Stimulated activated CD4-positive, alpha-beta T cell treated with anti-CD3 and anti-CD28 coated beads, Interleukin-1b, Interleukin-23, amount 100 ng/mL, for 48 hours (primary cell): Measurements from ENCODE around the gene GDPGP1.

Experiments used
- DNase-seq: peaks from one replicate; pipeline ENCODE4 v3.0.0-alpha.2; 2020

GDPGP1 gene

DNA sequence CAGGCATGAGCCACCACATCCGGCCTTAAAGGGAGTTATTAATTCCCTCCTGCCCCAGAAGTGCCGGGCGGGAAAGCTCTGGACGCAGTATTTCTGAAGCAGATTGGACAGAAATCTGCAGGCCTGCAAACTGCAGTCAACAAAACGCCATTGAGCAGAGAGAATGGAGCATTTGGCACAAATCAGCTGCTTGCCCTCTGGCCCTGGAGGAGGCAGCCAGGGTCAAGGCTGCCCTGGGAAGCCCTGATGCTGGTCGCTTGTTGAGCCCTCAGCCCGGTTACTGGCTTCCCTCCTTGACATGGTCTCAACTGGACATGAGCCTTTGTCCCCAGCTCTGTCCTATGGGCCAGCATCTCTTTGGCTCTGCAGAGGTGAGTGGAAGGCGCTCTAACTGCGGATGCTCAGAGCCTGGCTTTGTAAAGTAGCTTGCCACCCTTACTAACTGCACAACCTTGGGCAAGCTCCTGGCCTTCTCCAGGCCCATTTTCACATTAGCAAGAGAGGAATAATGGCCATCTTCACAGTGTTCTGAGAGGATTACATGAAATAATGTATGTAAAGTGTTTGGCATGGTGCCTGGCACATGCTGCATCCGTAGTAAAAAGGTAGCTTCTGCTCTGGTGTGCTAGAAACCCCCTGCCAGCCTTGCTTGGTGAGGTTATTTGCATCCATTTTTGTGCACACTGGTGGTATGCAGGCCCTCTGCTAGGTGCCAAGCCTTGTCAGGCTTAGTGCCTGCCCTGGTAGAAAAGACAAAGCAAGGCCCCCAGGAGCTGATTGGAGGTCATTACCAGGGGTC, 28.8 kb upstream of the GDPGP1 start:
- DNase-seq, result no peak

DNA sequence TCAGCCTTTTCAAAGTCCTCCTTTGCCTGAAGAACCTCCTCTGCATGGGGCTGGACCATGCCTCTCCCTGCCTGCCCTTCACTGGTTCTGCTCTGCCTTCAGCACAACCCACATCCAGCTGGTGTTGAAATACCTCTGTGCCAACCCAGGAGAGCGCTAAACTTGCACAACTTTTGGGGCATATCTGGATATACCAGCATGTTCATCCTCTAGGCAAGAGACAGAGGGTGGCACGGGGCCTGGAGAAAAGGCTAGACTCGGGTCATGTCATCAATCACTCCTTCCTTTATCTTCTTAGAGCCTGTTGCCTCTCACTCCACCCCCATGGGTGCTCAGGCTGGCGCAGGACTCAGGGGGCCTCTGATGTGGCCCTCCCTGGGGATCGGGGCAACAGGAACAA, 28.1 kb upstream of the GDPGP1 start:
- DNase-seq, result no peak

DNA sequence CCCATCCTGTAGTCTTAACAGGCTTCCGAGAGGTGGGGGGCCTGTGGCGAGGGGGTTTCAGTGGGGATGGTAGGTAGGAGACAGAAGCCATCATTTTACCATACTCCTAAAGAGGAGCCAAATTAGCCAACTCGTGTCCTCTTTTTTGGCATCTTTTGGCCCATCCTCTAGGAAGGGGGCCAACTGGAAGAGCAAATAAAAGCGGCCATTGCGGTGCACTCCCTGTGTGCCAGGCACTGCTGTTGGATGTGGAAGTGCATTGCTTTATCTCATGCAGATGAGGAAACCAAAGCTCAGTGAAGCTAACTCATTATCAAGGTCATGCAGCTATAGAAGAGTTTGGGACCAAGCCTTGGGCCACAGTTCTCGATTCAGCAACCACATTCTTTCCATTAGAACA, 26.8 kb upstream of the GDPGP1 start:
- DNase-seq, result no peak

DNA sequence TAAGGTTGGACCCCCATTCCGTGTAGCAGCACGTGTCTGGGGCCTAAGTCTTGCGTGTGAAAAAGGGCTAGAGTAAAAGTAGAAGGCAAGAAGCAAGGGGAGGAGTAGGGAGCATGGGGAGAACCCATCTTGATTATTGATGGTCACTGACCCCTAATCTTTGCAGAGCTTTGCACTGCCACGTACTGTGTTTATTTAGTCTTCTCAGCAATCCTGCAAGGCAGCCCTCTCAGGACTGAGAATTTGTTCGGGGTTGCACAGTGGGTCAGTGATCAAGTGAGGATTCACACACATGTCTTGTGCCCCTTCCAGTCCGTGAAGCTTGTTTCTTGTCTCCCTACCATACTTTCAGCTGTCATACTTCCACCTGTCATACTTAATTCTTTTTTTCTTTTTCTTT, 25.7 kb upstream of the GDPGP1 start:
- no peak for DNase-seq

DNA sequence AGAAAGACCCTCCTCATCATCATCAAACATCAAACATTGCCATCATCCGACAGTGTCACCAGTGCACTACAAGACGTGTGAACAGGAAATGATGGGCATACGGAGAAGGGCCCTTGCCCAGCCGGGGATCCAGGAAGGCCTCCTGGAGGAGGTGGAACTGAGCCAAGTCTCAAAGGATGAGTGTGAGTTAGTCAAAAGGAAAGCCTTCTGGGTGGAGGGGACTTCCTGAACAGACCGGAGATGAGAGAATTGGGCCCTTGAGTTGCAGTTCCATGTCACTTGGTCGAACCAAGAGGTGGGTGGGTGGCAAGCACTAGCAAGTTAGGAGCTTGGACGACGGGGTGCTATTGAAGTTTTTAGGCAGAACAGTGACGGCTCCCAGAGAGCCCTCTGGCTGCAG, 24.4 kb upstream of the GDPGP1 start:
- peak; percentile 45 for DNase-seq

DNA sequence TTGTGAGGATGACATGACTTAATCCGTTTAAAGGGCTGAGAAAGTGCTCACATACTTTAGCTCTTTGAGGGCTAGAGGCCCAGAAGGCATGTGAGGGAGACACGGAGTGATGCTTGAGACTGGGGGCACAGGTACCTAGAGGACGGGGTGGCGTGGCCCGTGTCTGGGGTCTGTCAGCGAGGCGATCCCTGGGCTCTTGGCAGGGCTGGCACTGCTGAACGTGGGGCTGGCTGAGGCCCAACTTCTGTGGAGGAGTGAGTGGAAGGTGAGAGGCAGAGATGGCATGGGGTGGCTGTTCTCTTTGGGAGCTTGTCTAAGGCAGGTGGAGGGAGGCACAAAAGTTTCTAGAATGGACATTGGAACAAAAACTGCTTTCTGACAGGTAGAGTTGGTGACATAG, 23.4 kb upstream of the GDPGP1 start:
- no peak for DNase-seq

DNA sequence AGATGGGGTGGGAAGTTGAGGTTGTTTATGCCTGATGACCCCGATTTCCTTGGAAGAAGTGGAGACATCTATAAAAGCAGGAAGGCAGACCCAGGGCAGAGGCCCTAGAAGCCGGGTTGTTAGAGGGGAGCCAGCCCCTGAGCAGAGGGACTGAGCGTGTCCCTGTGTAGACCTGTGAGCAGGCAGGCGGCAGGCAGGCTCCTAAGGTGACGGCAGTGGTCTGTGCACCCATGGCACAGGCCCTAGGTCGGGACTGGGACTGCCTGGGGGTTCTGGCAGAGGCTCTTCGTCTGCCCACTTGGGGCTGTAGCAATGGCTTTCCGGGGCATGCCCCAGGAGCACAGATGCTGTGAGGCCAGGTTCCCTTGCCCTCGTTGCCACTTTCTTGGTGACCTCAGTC, 23.0 kb upstream of the GDPGP1 start:
- DNase-seq, result no peak

DNA sequence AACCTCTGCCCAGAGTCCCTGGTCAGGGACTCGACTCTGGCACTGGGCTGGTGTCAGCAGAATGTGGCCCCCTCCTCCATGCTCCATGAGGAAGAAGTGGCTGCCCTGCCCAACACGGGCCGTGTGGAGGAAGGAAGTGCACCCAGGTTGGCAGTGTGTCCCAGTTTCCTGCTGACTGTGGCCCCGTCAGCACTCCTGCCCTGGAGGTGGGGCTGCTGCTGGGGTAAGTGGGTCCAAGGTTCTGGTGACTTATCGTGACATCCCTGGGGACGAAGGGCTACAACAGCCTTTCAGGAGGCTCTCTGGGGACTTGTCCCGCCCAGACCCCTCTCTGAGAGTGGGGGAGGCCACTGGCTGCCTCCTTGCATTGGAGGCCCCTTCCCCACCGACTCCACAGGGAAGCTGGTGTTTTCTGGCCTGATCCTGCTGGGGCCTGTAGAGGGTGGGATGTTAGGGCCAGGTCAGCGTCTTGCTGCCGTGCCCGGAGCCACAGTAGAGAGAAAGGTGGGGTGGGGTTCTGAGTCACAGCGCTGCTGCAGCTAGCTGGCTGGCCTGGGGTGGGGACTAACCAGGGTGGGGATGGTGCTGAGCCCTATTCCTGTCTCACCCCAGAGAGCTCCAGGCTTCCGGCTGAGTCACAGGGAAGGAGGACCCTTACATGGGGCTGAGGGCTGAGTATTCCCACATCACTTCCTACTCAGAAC, 22.4 kb upstream of the GDPGP1 start:
- DNase-seq, result no peak

DNA sequence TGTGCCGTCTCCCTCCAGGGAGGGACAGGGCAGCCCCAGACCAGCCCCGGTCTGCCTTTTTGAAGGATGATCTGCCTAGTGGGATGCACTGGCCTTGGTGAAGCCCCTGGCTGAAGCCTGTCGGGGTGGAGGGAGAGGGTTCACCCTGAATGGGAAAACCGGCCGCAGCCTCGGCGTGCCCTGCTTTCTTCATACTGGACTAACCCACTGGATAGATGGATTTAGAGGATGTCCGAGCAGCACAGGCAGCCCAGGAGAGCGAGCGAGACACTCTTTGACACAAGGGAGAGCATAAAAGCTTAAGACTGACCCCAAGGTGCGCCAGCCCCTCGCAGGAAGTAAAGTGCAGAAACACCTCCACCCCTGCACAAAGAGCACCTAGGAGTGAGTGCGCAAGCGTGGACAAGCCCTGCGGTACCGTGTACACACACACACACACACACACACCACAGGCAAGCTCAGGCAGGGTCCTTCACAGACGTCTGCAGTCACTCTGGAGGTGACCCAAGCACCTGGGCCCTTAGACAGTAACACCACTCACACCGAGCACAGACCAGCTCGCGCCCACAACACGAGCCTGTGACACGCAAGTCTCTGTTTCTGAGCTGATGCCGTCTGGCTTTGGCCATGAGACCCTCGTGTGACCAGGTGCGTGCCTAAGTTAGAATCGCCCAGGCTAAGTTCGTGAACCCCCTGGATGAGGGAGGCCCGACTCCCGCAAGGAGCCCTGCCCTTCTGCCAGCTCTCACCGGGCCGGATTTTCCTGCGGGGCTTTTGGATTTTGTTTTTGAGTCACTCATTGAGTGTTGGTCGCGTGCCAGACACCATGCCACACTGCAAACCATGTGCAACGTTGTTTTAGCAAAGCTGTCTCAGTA, 21.5 kb upstream of the GDPGP1 start:
- no peak for DNase-seq

DNA sequence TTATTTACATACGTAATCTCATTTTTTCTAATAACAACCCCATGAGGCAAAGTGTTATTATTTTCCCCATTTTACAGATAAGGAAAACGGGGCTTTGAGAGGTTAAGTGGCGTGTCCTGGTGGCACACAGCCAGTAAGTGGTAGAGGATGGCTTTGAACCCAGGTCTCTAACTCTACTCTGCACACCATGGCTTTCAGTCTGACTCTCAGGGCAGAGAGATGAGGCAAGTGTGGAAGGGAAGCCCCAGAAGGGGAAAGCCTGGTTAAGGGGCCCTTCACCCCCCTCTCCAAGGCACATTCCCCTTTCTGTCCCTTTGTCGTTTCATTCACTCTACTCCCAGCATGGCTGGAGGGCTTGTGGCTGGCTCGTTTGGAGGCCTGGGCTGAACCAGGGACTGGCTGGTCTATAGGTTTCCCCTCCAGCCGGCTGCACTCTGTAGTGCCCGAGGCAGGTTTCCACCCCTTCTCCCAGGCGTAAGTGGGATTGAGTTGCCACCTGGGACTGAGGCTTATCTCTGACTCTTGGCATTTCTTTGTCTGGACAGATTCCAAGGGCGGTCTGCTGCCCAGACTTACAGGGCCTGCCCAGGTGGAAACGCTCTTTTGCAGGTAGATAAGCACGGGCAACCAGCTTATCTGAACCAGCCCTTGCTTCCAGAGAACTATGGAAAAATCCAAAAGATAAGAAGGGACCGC, 20.7 kb upstream of the GDPGP1 start:
- DNase-seq, result no peak

DNA sequence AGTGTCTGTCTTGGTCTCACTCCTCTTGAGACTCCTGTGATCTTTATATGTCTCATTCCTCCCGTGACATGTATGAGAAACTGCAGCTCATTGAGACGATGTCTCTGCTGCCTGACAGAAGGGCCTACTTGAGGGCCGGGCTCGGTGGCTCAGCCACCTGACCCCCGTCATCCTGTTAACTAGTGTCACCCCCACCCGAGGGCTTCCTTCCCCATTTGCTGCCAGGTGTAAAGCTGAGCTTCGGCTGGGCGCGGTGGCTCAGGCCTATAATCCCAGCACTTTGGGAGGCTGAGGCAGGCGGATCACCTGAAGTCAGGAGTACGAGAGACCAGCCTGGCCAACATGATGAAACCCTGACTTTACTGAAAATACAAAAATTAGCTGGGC, 20.2 kb upstream of the GDPGP1 start:
- no peak for DNase-seq

DNA sequence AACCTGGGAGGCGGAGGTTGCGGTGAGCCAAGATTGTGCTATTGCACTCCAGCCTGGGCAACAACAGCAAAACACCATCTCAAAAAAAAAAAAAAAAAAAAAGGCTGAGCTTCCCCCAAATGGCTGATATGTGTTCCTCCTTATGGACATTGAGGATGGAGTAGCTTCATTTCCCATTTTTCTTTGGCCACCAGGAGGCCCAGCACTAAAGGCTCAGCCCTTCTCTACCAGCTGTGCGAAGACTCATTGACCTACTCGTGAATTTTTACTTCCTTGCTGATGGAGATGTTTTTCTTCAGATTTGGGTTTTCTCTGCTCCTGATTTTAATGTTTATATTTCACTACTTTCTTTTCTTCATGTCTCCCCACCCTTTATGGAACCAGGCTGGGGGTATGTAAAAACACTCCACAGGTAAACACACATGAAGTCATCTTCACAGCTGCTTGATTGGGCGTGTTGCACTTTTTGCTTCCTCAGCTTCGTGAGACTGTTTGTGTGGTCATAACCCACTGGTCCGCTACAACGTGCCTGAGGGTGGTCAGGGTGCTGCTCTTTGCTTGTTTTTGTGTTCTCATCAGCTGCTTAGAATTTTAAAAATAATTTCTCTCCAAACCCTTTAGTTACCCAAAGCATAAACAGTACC, 19.3 kb upstream of the GDPGP1 start:
- no peak for DNase-seq

DNA sequence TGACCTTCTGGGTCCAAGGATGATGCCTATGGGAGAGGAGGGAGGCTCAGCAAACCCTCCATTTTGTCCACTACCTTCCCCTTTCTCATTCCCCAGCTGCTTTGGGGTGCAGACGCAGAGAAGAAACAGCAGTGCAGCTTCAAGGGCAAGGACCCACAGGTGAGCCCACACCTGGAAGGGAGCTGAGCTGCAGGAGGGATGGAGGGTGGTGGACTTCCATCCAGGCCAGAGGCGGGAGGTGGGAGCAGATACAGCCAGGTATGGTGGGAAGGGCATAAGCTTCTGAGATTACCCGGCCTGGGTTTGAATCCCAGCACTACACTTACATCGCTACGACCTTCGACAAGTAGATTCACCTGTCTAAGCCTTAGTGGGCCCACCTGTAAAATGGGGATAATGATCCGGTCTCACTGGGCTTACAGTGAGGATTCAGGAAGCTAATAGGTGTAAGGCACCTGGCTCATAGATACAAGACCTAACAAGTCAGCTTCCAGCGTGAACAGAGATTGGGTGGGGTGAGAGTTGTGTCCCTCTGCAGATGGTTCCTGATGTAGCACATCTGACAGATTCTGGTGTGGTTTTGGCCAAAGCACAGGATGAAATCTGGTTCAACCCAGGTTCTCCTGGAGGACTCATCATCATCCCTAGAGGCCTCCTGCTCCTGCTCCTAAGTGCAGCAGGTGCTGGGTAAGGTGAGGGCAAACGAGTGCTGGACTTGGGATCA, 16.2 kb upstream of the GDPGP1 start:
- no peak for DNase-seq

DNA sequence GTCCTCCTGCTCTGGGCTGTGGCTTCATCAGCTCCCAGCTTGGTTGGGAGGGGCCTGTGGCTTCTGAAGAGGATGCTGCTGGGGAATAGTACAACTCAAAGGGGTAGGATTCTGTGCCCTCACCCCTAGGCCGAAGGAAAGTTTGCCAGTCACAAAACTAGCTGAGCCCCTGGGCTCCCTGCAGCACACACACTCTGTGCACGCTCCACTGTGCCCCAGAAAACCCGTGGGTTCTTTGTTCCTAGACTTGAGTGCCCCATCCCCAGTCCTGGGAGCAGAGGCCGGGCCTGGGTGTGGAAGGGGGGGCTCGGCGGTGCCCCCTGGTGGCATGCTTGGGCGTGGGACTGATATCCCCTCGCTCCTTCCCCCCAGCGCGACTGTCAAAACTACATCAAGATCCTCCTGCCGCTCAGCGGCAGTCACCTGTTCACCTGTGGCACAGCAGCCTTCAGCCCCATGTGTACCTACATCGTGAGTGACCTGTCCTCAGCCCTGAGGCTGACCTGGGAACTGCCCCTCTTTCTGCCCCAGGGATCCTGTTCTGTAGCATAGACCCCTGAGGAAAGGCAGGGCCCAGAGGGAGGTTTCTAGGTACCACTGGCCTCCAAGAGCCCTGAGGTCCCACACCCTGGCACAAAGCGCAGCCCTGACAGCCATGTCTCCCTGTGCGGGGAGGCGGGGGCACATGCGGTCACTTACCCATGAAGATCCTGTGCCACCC, 14.4 kb upstream of the GDPGP1 start:
- peak; percentile 41 for DNase-seq

DNA sequence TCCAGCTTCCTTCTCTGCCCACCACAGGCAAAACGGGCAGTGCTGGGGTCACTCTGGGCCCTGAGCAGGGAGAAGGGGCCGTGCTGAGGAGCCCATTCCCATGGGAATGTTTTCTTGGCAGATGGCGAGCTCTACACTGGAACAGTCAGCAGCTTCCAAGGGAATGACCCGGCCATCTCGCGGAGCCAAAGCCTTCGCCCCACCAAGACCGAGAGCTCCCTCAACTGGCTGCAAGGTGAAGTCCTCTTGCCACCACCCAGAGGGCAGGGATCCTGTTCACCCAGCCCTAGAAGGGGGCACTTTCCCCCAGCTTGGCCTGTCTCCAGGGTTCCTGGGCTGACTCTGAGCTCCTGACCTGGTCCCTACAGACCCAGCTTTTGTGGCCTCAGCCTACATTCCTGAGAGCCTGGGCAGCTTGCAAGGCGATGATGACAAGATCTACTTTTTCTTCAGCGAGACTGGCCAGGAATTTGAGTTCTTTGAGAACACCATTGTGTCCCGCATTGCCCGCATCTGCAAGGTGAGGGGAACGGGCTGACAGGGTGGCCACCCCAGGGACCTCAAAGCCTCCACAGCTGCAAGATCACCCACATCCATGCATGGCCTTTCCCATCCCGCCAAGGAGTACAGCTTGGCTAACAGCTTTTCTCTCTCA, 12.6 kb upstream of the GDPGP1 start:
- no peak for DNase-seq

DNA sequence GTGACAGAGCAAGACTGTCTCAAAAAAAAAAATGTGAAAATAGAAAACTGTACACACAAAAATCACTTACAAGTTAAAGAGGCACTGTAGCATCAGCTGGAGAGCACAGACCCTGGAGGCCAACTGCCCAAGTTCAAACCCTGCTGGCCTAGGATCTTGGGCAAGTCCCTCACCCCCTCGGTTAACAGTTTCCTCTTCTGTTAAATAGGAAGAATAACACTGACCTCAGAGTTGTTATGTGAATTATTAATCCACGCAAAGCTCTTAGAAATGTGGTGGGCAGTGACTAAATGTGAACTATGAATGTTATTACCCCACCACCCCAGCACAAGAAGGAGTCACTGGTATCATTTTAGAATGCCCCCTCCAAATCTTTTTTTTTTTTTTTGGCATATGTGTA, 11.5 kb upstream of the GDPGP1 start:
- DNase-seq, result no peak

DNA sequence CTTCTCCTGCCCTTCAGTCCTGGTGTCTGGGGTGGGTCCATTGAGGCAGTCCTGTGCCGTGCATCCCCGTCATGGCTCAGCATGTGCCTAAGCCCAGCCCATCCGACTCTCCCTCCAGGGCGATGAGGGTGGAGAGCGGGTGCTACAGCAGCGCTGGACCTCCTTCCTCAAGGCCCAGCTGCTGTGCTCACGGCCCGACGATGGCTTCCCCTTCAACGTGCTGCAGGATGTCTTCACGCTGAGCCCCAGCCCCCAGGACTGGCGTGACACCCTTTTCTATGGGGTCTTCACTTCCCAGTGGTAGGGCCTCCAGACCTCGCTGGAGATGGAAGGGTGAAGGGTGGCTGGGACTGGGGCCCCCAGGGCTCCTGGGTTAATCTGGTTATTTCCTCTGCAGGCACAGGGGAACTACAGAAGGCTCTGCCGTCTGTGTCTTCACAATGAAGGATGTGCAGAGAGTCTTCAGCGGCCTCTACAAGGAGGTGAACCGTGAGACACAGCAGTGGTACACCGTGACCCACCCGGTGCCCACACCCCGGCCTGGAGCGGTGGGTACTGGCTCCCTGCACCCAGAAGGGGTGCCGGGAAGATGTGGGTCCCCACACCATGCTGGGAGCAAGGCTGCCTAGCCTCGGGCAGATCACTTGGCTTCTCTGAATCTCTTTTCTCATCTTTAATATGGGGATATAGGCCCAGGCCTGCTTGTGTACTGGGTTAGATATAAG, 10.4 kb upstream of the GDPGP1 start:
- DNase-seq, result no peak

DNA sequence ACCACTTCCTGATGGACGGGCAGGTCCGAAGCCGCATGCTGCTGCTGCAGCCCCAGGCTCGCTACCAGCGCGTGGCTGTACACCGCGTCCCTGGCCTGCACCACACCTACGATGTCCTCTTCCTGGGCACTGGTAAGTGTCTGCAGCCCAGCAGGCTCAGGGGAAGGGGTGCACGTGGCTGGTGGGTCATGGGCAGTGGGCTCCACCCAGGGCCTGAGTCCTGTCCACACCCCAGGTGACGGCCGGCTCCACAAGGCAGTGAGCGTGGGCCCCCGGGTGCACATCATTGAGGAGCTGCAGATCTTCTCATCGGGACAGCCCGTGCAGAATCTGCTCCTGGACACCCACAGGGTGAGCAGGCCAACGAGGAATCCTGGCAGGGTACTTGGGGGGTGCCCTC, 9.0 kb upstream of the GDPGP1 start:
- DNase-seq, result no peak

DNA sequence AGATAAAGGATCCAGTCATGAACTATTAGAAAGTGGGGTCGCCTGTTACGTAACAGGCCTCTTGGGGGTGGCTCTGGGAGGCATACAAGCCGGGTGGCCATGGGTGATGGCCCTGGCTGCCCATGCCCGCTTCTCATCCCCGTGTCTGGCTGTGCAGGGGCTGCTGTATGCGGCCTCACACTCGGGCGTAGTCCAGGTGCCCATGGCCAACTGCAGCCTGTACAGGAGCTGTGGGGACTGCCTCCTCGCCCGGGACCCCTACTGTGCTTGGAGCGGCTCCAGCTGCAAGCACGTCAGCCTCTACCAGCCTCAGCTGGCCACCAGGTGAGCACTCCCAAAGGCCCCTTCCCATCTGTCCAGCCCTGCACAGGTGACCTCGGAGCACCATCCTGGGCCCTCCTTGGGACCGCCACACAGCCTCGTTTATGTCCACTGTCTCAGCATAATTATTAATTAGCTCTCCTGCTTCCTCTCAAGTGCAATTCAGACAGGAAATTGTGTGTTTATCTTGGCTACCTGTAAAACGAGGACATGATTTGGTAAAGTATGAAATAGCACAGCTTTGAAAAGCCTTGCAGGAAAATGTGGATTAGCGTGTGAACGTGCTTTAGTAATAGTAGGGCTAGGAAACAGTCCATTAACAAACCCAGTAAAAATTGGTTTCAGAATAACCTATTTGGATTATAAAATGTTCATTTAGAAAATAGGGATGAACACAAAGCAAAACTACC, 8.3 kb upstream of the GDPGP1 start:
- no peak for DNase-seq
